GM15510 (cell line): ENCODE data around the gene ST3GAL5.

Experiments used
- POLR2A ChIP-seq: IDR thresholded peaks from 3 replicates; pipeline ENCODE4 v1.6.1; 2011; ENCODE audit warnings: borderline replicate concordance; ENCODE audit not compliant: insufficient read length; ENCODE audit errors: extremely low read depth

Gene ST3GAL5

GRCh38 chr2:85906748-85907147 is 18.0 kb upstream of the ST3GAL5 start:
- no peak for TF ChIP-seq POLR2A

DNA sequence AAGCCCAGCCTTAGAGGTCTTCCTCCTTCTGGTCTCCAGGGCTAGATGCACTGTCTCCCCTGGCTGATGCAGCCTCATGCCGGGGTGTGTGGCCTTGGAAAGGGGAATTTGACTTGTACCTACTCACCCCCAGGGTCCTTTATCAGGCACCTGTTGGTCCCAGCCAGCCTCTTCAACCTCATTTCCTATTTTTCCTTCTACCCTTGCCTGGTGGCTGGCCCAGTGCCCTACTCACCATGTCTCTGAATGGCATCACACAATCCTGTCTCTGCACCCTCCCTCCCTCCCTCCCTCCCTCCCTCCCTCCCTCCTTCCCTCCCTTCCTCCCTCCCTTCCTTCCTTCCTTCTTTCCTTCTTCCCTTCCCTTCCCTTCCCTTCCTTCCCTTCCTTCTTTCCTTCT is 17.1 kb upstream of the ST3GAL5 start:
- no peak for TF ChIP-seq POLR2A

- no peak for TF ChIP-seq POLR2A
Observed at GRCh38 chr2:85905187-85905666, 16.4 kb upstream of the ST3GAL5 start.

- no peak for TF ChIP-seq POLR2A
Observed at GRCh38 chr2:85903849-85904248, 15.1 kb upstream of the ST3GAL5 start.

DNA sequence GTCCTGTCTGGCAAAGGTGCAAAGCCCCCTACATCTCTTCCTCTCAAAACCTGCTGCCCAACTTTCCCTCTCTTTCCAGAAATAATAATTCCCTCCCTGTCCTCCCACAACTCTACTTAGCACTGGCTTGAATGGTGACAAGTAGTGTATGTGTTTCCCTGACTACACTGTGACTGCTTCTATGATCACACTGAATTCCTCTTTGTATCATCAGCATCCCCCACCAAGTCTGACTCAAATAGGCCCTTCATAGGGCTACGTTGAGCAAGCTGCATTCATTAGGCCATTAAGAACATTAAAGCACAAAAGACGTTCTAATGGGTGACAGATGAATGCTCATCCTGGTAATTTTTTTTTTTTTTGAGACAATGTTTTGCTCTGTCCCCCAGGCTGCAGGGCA is 13.7 kb upstream of the ST3GAL5 start:
- no peak for TF ChIP-seq POLR2A

DNA sequence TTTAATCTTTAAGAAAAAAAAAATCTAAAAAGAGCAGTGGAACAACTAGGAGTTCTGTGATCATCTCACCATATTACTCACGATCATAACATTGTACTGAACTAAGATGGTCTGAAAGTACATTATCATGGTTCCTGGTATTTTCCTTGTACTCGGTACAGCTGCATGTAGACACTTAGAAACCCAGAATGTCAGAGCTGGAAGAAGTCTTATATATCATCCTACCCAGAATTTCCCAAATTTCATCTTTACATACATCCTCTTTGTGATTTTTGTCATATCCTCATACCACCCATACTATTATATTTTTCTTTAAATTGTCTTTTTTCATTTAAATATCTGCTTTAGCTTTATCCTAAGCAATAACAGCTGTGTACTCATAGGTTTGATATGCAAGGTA is 12.4 kb upstream of the ST3GAL5 start:
- no peak for TF ChIP-seq POLR2A

GRCh38 chr2:85900366-85900765 is 11.6 kb upstream of the ST3GAL5 start:
- no peak for TF ChIP-seq POLR2A

- no peak for TF ChIP-seq POLR2A
Observed at GRCh38 chr2:85899849-85900248, 11.1 kb upstream of the ST3GAL5 start.

- TF ChIP-seq POLR2A: no peak
Observed at GRCh38 chr2:85899284-85899683, 10.5 kb upstream of the ST3GAL5 start.

DNA sequence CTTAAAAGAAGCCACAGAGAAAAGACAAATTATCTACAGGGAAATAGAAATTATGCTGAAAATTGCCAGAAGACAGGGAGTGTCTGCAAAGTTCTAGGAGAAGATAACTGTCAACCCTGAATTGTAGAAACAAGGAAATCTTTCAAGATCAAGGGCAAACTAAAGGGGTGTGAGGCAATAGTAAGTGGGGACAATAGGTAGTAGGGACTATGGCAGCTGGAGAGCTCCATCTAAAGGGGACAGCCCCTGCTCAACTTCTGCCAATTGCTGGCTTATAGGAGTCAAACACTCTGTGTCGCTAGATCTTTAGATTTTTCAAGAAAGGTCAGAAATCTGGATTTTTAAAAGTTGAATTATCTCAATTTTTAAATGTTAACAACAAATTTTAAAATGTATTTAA is 10.1 kb upstream of the ST3GAL5 start:
- TF ChIP-seq POLR2A: no peak

GRCh38 chr2:85893428-85894258 is 4.9 kb upstream of the ST3GAL5 start:
- TF ChIP-seq POLR2A: no peak

DNA sequence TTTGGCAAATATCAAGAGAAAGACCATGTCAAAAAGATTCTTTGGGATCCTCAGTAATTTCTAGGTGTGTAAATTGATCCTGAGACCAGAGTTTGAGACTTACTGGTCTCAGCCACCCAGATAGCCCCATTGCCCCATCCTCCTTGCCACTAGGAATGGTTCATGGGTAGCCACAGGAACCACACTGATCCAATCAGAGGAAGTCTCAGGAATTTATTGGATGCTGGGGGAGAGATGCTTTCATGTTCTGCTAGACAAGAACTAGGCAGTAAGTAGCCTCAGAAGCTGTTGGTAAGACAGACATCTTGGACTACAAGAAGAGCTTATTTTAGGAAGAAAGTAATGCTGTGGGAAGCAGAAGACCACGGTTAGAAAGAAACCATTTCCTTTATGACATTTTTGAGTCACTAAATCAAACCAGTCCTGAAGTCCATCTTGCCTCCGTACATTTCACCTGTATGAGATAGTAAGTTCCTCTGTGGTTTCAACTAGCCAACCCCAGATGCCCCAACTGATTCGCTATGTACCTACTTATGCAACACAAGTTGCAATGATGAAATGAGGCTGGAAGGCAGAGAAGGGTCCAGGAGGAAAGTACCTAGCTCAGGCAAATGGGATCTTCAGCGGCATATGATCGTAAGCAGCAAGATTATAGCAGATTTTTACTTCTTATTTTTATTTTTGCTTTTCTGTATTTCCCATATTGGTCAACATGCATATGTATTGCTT is 3.6 kb upstream of the ST3GAL5 start:
- TF ChIP-seq POLR2A: no peak

- no peak for TF ChIP-seq POLR2A
Observed at GRCh38 chr2:85890522-85891176, 1.9 kb upstream of the ST3GAL5 start.

GRCh38 chr2:85889627-85890281 is 964 bp upstream of the ST3GAL5 start:
- no peak for TF ChIP-seq POLR2A
